ENCODE measurements around the gene BMAL2.

BMAL2 gene

DNA sequence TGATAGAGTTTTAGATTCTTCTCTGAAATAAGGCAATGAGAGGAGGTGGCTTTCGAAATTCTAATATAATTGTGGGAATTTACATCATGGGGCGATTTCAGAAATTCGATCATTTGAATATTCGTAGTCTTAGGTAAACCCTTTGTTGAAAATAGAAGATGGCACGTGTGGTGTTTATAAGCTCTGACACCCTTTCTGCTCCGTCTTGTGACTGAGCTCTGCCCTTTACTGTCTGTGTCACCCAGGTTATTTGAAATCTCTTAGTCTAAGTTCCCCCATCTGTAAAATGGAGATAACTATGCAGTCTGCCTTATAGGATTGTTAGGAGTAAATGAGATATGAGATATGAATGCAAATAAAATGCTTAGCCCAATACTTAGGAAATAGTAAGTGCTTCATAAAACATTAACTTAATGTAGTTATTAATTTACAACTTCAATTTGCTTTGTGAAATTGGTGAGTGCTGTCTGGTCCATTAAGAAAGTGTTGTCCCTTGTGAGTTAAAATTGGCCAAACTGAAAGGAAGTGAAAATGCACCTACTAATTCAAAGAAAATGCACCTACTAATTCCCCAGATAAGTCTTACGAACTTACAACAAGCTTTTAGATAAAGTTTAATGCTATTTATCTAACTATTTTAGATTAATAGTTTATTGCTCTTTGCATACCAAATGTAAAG is 1.5 kb downstream of the BMAL2 start:
- H3K79me2 ChIP-seq (ENCODE audit: control insufficient read depth, insufficient read depth, low read length) = no peaks in the 10 kb centered on the region
- H3K56ac ChIP-seq (ENCODE audit: low read length) = no peak overlapping the region
- no peaks in the 10 kb centered on the region for H3K36me3 ChIP-seq (ENCODE audit: control insufficient read depth, insufficient read depth, low read length)
- no peak overlapping the region for H3K4me3 ChIP-seq (ENCODE audit: low read length)
- no peak overlapping the region for H3K4ac ChIP-seq (ENCODE audit: low read depth, low read length)
- WGBS (ENCODE audit: extremely low coverage, insufficient coverage, low lambda C conversion rate) = no CpG with 5 or more reads among the region's 7 CpGs
- no peak overlapping the region for H4K5ac ChIP-seq (ENCODE audit: low read length)
- H3K4me2 ChIP-seq (ENCODE audit: low read length) = no peak overlapping the region
- H3K4me1 ChIP-seq (ENCODE audit: control insufficient read depth, low read depth, low read length) = no peaks in the 10 kb centered on the region
- H3K79me1 ChIP-seq (ENCODE audit: low read length) = no peaks in the 10 kb centered on the region
- no peak overlapping the region for H2AK5ac ChIP-seq (ENCODE audit: low read length)
- no peak overlapping the region for H2BK120ac ChIP-seq (ENCODE audit: low read depth, low read length)
- no peak overlapping the region for H3K23ac ChIP-seq (ENCODE audit: low read length)
- no peak overlapping the region for H3K9ac ChIP-seq (ENCODE audit: low read length)
- no peaks in the 10 kb centered on the region for H3K27me3 ChIP-seq (ENCODE audit: insufficient read depth, low read length, poor library complexity)
- no peak overlapping the region for H4K8ac ChIP-seq (ENCODE audit: low read depth, low read length)
- H3K27ac ChIP-seq (ENCODE audit: low read depth, low read length) = no peak overlapping the region
- H2BK15ac ChIP-seq (replicated peaks; ENCODE audit: low read depth) = no peak overlapping the region
- no peak overlapping the region for H2BK5ac ChIP-seq (ENCODE audit: low read length)
- DNase-seq = no peak
- H3K18ac ChIP-seq (ENCODE audit: low read length) = no peak overlapping the region

DNA sequence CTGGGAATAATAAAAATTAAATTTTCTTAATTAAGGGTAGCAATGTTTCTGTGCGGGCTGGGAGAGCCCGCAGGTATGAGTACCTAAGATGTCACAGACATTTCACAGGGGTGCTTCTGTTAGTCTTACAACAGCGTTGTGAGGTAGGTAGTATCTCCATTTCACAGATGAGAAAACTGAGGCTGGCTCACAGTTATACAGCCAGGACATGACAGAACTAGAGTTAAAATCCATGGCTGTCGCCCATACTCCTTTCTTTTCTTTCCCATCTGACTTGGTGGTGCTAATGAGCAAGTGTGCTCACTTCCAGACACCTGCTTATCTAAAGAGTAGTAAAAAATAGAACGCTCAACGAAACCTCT is 2.1 kb downstream of the BMAL2 start:
- no peak overlapping the region for H3K4me2 ChIP-seq (ENCODE audit: low read length)
- H3K4me1 ChIP-seq (ENCODE audit: control insufficient read depth, low read depth, low read length) = no peaks in the 10 kb centered on the region
- H3K9ac ChIP-seq (ENCODE audit: low read length) = no peak overlapping the region
- no peak overlapping the region for H3K4me3 ChIP-seq (ENCODE audit: low read length)
- H2BK15ac ChIP-seq (replicated peaks; ENCODE audit: low read depth) = no peak overlapping the region
- no peak overlapping the region for H4K8ac ChIP-seq (ENCODE audit: low read depth, low read length)
- H3K79me1 ChIP-seq (ENCODE audit: low read length) = no peaks in the 10 kb centered on the region
- no peak overlapping the region for H3K23ac ChIP-seq (ENCODE audit: low read length)
- DNase-seq = no peak
- WGBS (ENCODE audit: extremely low coverage, insufficient coverage, low lambda C conversion rate) = no CpG with 5 or more reads among the region's 6 CpGs
- no peak overlapping the region for H4K5ac ChIP-seq (ENCODE audit: low read length)
- H3K36me3 ChIP-seq (ENCODE audit: control insufficient read depth, insufficient read depth, low read length) = no peaks in the 10 kb centered on the region
- H2BK5ac ChIP-seq (ENCODE audit: low read length) = no peak overlapping the region
- H3K27ac ChIP-seq (ENCODE audit: low read depth, low read length) = no peak overlapping the region
- H2AK5ac ChIP-seq (ENCODE audit: low read length) = no peak overlapping the region
- no peak overlapping the region for H3K18ac ChIP-seq (ENCODE audit: low read length)
- H3K79me2 ChIP-seq (ENCODE audit: control insufficient read depth, insufficient read depth, low read length) = no peaks in the 10 kb centered on the region
- H3K56ac ChIP-seq (ENCODE audit: low read length) = no peak overlapping the region
- no peak overlapping the region for H3K4ac ChIP-seq (ENCODE audit: low read depth, low read length)
- H2BK120ac ChIP-seq (ENCODE audit: low read depth, low read length) = no peak overlapping the region
- no peaks in the 10 kb centered on the region for H3K27me3 ChIP-seq (ENCODE audit: insufficient read depth, low read length, poor library complexity)

DNA sequence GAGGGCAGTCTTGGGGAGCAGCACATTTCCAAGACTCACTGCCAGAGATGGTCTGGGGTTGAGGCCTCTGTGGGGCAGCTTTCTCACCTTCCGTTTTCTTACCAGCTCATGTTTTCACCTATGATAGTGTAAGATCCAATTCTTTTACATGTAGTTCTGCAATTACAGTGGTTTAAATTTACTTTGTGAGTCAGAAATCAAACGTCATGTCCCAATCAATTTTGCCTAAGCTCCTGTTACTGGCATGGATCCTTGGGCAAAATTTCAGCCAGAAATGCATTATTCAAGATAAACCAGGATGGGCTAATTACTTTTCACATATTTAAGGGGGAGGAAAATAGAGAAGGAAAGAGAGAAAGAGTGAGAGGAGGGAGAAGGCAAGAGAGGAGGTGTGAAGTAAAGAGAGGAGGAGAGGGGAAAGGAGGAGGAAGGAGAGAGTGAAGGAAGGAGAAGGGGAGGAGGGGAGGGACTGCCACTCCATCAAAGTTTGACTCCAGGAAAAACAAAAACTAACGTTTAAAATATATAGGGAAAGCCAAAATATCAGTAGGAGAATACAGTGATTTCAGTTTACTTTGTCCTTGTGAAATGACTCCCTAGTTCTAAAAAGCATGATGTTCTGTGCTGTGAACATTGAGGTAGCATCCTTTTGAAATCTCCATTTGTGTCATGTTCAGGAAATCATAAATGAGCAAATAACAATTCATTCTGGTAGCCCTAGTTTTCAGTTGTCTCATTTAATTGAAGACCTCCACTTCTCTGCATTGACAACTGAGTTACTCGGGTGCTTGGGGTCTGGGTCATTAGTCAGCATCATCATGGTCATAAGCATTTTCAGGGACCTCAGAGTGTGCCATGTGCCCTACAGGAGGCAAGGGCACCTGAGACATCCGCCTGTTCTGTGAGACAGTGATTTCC is 3.0 kb downstream of the BMAL2 start:
- Histone ChIP-seq H4K8ac (ENCODE audit: low read depth, low read length) (no peak overlapping the region), H3K27me3 (ENCODE audit: insufficient read depth, low read length, poor library complexity) (no peaks in the 10 kb centered on the region), H2BK15ac (replicated peaks; ENCODE audit: low read depth) (no peak overlapping the region), H4K5ac (ENCODE audit: low read length) (no peak overlapping the region), H3K79me1 (ENCODE audit: low read length) (no peaks in the 10 kb centered on the region), H3K4me1 (ENCODE audit: control insufficient read depth, low read depth, low read length) (no peaks in the 10 kb centered on the region), H3K36me3 (ENCODE audit: control insufficient read depth, insufficient read depth, low read length) (no peaks in the 10 kb centered on the region), H3K23ac (ENCODE audit: low read length) (no peak overlapping the region), H3K4ac (ENCODE audit: low read depth, low read length) (no peak overlapping the region), H3K56ac (ENCODE audit: low read length) (no peak overlapping the region), H3K27ac (ENCODE audit: low read depth, low read length) (no peak overlapping the region), H2AK5ac (ENCODE audit: low read length) (no peak overlapping the region), H2BK120ac (ENCODE audit: low read depth, low read length) (no peak overlapping the region), H3K4me2 (ENCODE audit: low read length) (no peak overlapping the region), H2BK5ac (ENCODE audit: low read length) (no peak overlapping the region), H3K9ac (ENCODE audit: low read length) (no peak overlapping the region), H3K4me3 (ENCODE audit: low read length) (no peak overlapping the region), H3K18ac (ENCODE audit: low read length) (no peak overlapping the region), H3K79me2 (ENCODE audit: control insufficient read depth, insufficient read depth, low read length) (no peaks in the 10 kb centered on the region)
- WGBS (ENCODE audit: extremely low coverage, insufficient coverage, low lambda C conversion rate) = no CpG with 5 or more reads among the region's 5 CpGs
- no peak for DNase-seq

DNA sequence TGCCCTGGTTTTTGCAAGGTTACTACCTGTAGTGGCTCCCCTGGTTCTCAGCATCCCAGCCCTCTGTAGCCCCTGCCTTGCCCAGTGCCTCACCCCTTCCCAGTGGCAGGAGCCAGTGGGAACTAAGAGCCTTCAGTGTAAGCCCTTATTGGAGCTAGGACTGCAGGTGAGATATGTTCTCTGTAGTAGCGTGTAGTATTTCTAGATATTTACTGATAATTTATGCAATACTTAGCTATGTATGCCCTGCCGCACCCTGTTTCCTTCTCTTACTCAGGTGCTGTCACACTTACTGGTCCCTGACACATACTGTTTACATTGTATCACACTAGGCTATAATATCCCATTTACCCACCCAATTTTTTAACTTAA is 3.6 kb downstream of the BMAL2 start:
- no peak overlapping the region for H3K18ac ChIP-seq (ENCODE audit: low read length)
- no peak overlapping the region for H3K27ac ChIP-seq (ENCODE audit: low read depth, low read length)
- no peak overlapping the region for H3K23ac ChIP-seq (ENCODE audit: low read length)
- H3K4me1 ChIP-seq (ENCODE audit: control insufficient read depth, low read depth, low read length) = no peaks in the 10 kb centered on the region
- no peak overlapping the region for H2BK120ac ChIP-seq (ENCODE audit: low read depth, low read length)
- H2BK15ac ChIP-seq (replicated peaks; ENCODE audit: low read depth) = no peak overlapping the region
- no peak overlapping the region for H2BK5ac ChIP-seq (ENCODE audit: low read length)
- H3K56ac ChIP-seq (ENCODE audit: low read length) = no peak overlapping the region
- H3K79me1 ChIP-seq (ENCODE audit: low read length) = no peaks in the 10 kb centered on the region
- no peak overlapping the region for H4K5ac ChIP-seq (ENCODE audit: low read length)
- H3K9ac ChIP-seq (ENCODE audit: low read length) = no peak overlapping the region
- H3K4me2 ChIP-seq (ENCODE audit: low read length) = no peak overlapping the region
- no peak overlapping the region for H2AK5ac ChIP-seq (ENCODE audit: low read length)
- no peaks in the 10 kb centered on the region for H3K27me3 ChIP-seq (ENCODE audit: insufficient read depth, low read length, poor library complexity)
- H3K36me3 ChIP-seq (ENCODE audit: control insufficient read depth, insufficient read depth, low read length) = no peaks in the 10 kb centered on the region
- H4K8ac ChIP-seq (ENCODE audit: low read depth, low read length) = no peak overlapping the region
- DNase-seq = no peak
- H3K4me3 ChIP-seq (ENCODE audit: low read length) = no peak overlapping the region
- no peaks in the 10 kb centered on the region for H3K79me2 ChIP-seq (ENCODE audit: control insufficient read depth, insufficient read depth, low read length)
- no CpG with 5 or more reads among the region's 2 CpGs for WGBS (ENCODE audit: extremely low coverage, insufficient coverage, low lambda C conversion rate)
- no peak overlapping the region for H3K4ac ChIP-seq (ENCODE audit: low read depth, low read length)

DNA sequence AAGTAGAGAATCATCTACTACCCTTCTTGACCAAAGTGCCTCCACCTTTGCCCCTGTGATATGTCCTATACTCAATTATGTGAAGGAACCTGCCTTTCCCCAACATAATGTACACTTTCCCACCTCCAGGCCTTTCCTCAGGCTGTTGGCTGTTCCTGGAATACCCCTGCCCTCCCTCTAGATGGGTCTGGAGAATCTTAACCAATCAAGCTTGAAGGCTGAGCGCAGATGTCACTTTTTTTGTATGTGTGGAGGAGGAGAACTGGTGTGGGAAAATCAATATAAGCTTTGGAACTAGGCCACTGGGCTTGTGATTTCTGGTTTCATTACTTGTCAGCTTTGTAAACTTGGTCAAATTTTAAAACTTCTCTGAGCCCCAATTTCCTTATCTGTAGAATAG is 4.7 kb downstream of the BMAL2 start:
- Histone ChIP-seq H2BK15ac (replicated peaks; ENCODE audit: low read depth) (no peak overlapping the region), H4K5ac (ENCODE audit: low read length) (no peak overlapping the region), H3K79me2 (ENCODE audit: control insufficient read depth, insufficient read depth, low read length) (peaks cover 1% of the 10 kb centered on the region), H2BK120ac (ENCODE audit: low read depth, low read length) (no peak overlapping the region), H3K27me3 (ENCODE audit: insufficient read depth, low read length, poor library complexity) (no peaks in the 10 kb centered on the region), H3K27ac (ENCODE audit: low read depth, low read length) (no peak overlapping the region), H3K4me1 (ENCODE audit: control insufficient read depth, low read depth, low read length) (no peaks in the 10 kb centered on the region), H3K4me3 (ENCODE audit: low read length) (no peak overlapping the region), H4K8ac (ENCODE audit: low read depth, low read length) (no peak overlapping the region), H3K4ac (ENCODE audit: low read depth, low read length) (no peak overlapping the region), H3K18ac (ENCODE audit: low read length) (no peak overlapping the region), H3K56ac (ENCODE audit: low read length) (no peak overlapping the region), H3K4me2 (ENCODE audit: low read length) (no peak overlapping the region), H3K79me1 (ENCODE audit: low read length) (peaks cover 2% of the 10 kb centered on the region), H2AK5ac (ENCODE audit: low read length) (no peak overlapping the region), H3K9ac (ENCODE audit: low read length) (no peak overlapping the region), H3K23ac (ENCODE audit: low read length) (no peak overlapping the region), H2BK5ac (ENCODE audit: low read length) (no peak overlapping the region), H3K36me3 (ENCODE audit: control insufficient read depth, insufficient read depth, low read length) (no peaks in the 10 kb centered on the region)
- WGBS (ENCODE audit: extremely low coverage, insufficient coverage, low lambda C conversion rate) = no CpG with 5 or more reads among the region's 1 CpG
- peak; percentile 42 for DNase-seq
